ENCODE measurements around the gene CARNS1. TPM values are rescaled to one million over a fixed set of nuclear protein-coding genes. Genes with fewer than 3 reads are reported as not detected.
A peak's percentile ranks its signal among the peaks of the same experiment; 100 is the strongest.

Gene CARNS1
- total and polyA plus RNA-seq, 10 of the 15 experiments (the other 5 are each of a cell fraction or from before 2014, with no cell fraction given), result 0.02 to 0.14 (median 0.10) TPM; not detected in 3

GRCh38 chr11:67372993-67373647, 42.4 kb upstream of the CARNS1 start, which contains the start of gene CLCF1 (continued):
- TF ChIP-seq IKZF1 (conservative IDR thresholded peaks at IDR 0.05), result peak; percentile 69
- TF ChIP-seq IRF3 (IDR thresholded peaks at IDR 0.05), result no peak
- no peak for TF ChIP-seq EP300 (IDR thresholded peaks at IDR 0.05; ENCODE audit: borderline replicate concordance in 1 of 2, control insufficient read depth in 1 of 2, low read depth in 2 of 2, low read length in 2 of 2)
- TF ChIP-seq ATF7 (IDR thresholded peaks at IDR 0.05; ENCODE audit: low read depth), result no peak
- peak; percentile 55; the same call in 1 of the 2 replicates for TF ChIP-seq BACH1 (IDR thresholded peaks at IDR 0.05; ENCODE audit: borderline replicate concordance)
- 0 out of 2 replicates have a peak, but pooled peaks have one; percentile 13 for TF ChIP-seq YY1 (IDR thresholded peaks at IDR 0.05; ENCODE audit: low read depth, low read length)
- 0 out of 2 replicates have a peak, but pooled peaks have one; percentile 31 for TF ChIP-seq NFXL1 (IDR thresholded peaks at IDR 0.05; ENCODE audit: borderline replicate concordance)
- no peak for TF ChIP-seq E2F4 (IDR thresholded peaks at IDR 0.05; ENCODE audit: low read depth, low read length)
- no peak for TF ChIP-seq PBX3 (IDR thresholded peaks at IDR 0.05; ENCODE audit: insufficient replicate concordance, low read depth, low read length)
